NAMALWA (cell line): Measurements from ENCODE around the gene NYAP2.
A peak's percentile ranks its signal among the peaks of the same experiment; 100 is the strongest.

Experiments used
- DNase-seq: peaks from one replicate; pipeline ENCODE4 v3.0.0-alpha.2; 2015; ENCODE audit warnings: low spot score

NYAP2 gene

DNA sequence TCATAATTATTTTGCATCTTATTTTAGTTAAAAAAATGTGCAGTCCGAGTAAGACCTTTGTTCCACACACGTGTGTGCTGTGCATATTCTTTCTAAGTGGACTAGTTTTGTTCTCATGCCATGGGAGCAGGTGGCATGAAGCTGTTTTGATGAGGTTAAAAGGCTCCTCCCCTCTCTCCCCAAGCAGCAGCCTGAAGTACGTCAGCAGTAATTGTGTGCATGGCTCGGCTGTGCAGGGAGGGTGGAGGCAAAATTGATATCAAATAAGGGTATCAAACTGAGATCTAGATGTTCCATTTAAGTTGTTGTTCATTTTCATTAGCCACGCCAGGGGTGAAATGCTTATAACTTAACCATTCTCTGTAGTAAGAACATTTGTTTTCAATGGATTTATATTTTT, at the start of gene NYAP2:
Gene NYAP2 (plus strand): TSS at position 207 of the 400 bp plus-strand sequence. CDS start 9,171 bp downstream, outside the sequence.
- DNase-seq: no peak

DNA sequence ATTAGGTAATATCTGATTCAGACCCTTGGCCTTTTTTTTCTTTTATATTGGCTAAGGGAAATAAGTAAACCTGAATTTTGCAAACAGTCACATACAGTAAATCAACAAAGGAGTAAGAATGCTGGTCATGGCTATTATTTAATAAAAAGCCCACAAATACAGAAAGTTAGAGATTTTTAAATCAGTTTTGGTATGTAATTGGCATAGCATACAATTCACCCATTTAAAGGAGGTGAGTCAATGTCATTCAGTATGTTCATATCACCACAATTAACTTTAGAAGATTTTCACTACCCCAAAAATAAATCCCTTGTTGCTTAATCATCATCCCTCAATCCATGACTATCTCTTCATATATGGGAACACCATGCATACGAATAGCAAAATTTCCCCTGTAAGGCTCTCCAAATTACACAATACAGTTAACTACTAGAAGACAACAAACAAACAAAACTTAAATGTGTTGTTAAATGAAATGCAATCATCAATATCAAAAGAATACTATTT, 45.9 kb upstream of the NYAP2 start:
- DNase-seq: no peak

DNA sequence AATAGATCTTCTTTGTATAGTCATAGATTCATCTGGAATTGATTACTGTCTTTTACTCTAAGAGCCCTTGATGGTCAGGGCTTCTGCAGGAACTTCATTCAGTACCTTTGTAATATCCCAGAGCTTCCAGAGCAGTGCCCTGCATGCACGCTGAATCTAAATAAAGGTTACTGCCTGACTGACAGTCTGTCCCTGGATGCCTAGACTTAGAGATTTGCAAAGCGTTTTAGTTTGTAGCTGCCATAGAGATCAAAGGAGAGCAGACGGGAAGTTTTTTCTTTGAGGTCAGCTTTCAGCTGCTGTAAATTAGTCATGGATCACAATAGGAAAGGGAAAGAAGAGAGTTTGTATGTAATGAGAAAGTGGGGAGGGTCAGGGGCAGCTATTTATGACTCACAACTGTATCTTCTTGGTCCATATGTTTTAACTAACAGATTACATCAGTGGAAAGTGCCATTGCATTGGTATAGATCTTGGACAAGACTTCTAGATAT, 45.2 kb upstream of the NYAP2 start:
- no peak for DNase-seq

DNA sequence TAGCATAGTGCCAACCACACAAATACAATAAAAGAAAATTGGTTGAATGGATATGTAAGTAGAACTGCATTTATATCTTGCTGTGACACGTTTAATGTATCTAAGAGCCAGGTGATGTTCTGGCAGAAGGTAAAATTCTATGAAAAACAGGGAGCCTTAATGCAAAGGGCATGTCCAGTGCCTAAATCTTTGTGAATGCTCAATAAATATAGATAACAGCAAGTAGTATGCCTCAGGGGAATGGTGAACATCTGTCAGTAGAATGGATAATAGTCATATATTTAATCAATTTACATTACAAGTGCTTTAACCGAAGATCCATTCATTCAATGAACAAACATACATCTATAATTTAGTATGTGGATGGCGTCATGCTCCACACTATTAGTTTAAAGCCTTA, 43.7 kb upstream of the NYAP2 start:
- DNase-seq: no peak

DNA sequence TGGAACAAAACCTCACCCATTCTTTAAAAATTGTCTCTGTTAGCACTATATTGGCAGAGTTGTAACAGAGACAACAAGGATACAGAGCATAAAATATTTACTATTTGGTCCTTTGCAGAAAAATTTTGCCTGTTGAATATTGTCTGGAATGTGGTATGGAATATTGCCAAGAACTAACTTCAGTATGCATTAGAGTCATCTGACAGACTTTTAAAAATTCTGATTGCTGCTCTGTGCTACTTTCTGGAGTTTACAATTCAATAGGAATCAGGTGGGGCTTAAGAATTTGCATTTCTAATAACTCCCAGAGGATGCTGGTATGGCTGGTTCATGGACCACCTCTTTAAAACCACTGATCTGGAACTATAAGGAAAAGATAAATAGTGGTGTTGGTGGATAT, 32.8 kb upstream of the NYAP2 start:
- DNase-seq: no peak

DNA sequence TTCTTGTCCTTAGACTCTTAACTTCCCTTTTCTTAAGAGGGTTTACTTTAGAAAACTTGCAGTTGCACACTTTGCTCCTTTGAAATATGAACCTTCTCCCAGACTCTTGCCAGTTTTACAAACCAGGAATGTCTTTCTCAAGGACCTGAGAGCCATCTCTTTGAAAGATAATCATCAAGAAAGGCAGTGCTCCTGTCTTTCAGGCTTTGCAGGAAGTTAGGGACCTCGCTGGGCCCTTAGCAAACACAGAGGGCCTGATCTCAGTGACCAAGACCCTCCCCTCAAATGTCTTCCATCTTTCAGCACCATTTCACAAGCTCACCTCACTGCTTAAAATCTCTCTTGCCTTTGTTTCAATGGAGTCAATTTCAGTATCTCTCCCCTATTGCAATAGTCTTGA, 32.0 kb upstream of the NYAP2 start:
- no peak for DNase-seq

DNA sequence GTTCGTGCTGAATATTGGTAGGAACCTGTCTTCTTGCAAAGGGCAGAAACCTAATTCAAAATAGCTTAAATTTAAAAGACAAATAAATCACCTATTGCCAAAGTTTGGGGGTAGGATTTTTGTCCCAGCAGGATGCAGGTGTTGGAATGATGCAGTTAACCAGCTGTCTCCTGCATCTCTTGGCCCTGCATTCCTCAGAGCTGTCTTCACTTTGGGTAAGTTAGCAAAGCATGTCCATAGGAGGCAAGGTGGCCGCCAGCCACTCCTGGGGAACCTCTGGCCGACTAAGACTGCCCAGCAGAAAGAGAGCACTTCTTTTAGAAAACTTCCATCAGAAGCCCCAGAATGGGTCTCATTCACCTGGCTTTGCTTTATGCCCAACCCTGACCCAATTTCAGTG, 20.5 kb upstream of the NYAP2 start:
- DNase-seq: no peak

DNA sequence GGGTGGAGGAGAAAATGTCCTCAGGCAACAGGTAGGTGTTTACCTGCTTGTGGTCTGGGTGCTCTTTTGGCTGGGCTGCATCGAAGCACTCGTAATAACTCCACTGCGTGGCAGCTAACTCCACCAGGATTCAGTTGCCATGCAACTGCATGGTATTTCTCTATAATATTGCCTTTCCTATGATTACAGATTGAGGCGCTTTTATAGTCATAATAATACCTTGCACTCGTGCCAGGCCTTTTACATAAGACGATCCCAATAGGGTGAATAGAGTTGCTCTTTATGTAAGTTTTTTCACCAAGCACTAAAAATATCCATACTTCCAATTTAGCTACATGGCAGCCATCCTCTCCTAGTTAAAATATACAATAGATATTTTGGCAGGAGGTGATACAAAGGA, 19.7 kb upstream of the NYAP2 start:
- no peak for DNase-seq

DNA sequence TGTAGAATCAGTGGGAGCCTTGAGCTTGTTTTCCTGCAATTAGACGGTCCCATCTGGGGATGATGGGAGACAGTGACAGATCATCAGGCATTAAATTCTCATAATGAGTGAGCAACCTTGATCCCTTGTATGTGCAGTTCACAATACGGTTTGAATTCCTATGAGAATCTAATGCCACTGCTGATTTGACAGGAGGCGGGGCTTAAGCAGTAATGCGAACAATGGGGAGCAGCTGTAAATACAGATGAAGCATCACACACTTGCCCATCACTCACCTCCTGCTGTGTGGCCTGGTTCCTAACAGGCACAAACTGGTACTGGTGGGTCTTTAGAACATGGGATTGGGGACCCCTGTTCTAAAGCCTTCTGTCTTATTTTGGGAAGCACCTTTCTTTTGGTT, 17.9 kb upstream of the NYAP2 start:
- DNase-seq: no peak

DNA sequence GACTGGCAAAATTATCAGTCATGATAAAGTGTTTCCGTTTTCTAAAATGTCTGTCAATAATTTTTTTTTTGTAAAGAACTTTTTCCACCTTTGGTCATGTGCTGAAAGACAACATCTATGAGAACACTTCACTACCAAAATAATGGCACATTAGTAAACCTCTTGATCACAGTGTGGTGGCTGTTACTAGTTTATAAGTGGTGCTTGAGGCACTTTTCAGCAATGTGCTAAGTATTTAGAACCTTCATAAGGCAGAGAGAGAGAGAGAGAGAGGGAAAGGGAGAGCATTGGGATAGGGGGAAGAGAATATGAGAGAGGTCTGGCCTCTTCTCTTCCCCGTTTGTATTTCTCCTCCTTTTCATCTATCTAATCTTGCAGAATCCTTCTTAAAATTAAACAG, 1.1 kb upstream of the NYAP2 start:
- DNase-seq: no peak

DNA sequence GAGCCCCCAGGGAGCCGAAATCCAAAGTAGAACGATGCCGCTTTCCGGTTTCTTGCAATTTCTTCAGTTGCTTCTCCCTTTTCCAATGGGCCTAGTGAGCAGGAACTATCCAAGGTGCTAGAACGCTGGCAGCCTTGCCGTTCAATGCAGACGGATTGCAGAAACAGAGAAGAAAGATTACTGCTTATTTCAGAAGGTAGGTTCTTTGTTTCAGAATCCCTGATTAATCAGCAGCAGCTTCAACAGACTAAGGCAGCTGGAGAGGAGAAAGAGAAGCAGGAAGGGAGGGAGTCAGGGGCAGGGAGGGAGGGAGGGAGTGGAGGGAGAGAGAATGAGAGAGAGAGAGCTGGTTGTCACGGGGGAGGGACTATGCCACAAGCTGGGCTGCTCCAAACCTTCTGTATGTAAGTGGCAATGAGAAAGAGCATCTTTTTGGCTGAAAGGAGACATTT, 576 bp downstream of the NYAP2 start:
- DNase-seq: peak; percentile 6

DNA sequence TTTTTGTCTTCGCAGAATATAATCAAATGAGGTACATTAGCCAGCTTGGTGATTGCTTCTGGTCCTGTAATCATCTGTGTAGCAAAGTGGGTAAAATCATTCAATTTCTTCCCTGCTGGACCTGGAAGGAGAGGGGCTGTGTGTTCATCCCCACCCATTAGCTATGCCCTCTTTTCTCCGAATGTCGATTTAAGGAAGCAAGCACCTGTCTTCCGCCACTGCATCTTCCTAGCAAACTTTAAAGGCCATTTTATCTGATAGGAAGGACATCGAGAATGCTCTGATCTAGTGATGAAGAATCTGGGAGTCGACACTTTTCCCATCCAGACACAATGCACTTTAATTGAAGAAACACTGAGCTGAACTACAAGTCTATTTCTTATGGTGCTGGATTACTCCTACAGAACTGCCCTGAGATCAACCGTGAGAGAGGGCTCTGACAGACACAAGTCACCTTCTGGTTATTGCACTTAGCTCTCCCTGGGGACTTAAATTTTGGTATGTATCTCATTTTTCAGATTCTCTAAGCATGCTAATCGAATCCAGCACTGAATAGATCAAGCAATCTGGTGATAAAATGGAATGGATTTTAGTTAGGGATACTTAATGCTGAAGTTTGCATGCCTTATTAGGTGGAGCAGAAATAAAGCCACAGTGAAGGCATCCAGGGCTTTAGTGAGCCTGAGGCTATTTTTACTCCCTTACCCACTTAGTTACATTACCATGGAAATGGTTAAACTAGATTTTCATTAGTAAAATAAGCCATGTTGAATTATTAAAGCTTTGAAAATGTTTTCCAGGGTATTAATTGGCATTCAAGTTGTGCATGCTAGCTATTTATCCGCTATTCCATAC, 1.3 kb downstream of the NYAP2 start:
- DNase-seq: no peak

DNA sequence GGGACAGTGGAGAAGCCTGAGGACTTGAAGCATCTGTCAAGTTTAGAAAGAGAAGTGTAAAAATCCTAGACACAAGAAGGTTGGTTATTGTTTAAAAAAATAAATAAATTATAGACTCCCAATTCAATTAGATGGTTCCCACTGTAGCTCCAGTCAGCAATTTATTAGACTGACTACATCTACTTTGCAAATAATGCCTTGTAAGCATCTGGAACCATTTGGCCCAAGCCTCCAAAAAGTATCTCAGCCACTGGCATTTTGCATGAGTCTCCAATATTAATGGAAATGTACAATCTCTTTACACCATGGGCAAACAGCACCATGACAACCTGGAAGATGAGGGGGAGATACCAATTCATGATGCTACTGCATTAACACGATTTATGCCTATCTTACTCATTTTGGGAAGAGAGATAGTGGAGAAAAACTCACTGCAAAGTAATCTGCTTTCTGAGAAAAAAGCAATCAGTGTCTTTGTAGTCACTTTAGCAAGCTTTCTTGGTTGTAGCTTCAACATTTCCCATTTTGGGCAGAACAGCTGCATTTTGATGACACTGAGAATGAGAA, 2.8 kb downstream of the NYAP2 start:
- DNase-seq: no peak

DNA sequence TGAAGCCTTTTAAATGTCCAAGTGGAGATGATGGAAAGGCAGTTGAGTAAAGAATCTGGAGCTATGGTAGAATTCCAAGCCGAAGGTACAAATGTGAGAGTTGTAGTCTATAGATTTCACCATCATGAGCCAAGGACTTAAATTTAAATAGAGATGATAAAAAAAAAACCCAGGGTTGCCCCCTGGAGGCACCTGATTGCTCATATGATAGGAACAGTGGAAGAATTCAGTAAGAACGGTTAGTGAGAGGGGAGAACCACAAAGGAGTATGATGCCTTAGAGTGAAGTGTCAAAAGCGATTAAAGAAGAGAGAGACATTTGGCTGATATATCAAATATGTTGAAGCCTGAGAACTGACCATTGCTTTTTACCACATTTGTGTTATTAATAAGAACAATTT, 11.9 kb downstream of the NYAP2 start:
- DNase-seq: peak; percentile 28

DNA sequence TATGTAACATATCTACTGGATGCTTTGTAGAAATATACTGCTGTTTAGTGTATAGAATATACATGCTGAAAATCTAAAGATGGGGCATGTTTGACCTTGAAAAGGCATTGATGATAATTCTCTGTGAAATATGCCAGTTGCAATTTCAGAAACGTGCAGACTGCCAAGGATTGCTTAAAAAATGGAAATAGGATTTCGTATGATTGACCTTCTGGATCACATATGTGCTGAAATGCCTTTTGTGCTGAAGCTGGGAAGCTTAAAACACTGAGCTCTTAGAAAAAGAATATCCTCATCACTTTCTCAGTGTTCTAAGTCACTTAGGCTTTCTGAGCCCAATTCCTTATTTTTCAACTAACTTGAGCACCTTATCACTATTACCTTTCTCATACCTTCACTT, 14.3 kb downstream of the NYAP2 start:
- DNase-seq: no peak

DNA sequence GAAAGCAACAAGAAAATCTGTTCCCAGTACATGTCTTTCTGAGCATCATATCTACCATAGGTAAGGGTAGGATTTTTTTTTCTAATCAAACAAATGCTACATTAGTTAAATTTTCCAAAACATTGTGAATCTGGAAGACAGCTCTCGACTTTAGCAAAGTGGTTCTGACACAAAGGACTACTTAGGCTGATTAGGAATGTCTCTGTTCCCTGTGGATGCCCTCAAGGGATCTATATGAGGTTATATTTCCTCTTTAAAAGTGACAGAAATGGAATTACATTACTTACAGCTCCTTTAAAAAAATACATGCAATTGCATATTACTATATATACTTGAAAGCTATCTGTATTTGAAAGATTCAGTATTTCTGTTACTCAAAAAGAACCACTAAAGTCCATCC, 15.4 kb downstream of the NYAP2 start:
- DNase-seq: no peak

DNA sequence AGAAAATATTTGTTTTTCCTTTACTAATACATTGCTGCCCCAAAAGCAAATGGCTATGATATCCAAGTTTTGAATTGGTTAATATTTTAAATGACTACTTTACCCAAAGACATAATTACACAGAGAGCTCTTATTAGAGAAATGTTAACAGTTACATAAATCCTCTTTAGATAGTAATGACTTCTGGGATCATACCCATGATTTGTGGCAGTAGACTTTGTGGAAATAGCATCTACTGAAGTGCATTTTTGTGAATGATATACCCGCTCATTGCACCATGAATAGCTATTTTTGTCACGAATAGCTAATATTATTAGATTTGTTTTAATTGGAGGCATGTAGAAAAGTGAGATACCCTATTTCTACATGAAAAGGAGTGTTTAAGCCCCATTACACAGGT, 15.8 kb downstream of the NYAP2 start:
- no peak for DNase-seq

DNA sequence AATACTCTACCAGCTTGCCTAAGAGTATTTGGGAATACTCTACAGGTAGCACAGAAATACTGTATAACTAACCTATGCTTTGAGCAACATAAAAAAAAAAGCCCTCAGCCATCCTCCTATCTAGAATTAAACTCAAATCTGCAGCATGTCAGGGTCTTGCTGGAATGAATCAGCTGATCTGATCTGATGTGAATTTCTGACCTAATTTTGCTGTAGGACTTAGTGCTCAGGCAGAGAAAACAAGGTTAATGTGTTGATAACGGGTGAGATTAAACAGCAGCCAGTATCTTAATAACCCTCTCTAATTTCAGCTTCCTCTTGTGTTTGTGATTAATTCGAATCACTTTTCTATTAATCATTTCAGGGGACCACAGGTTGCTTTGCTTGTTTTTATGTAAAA, 16.3 kb downstream of the NYAP2 start:
- no peak for DNase-seq

DNA sequence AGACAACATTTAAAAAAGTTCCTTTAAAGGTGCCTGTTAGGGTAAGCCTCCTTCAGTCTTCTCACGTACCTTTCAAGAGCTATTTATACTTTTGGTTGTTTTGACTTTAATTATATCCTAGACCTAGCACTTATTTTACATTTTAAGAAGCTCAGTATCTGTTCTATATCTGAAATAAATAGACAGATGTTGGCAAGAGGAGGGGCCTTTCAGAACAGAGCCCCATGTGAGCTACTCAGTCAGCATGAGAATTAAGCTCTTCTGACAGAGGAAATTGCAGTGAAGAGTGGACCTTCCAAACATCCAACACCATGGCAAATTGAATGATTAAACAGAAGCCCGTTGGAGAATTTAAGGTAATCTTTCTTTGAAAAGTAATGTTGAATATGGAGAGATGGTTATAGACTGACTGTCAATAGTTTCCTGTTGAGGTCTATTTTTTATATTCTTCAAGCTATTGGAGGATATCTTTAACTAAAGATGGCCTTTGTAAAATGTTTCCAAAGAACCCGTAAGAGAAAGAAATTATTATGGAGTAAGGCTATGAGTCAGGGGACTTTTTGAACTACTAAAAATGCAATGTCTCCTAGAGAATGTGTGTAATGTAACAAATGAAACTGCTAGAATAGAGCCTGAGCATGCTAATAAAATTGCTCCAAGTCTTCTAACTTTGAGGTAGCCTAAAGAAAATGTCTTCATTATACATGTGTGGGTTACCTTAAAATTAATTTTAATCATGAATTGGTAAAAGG, 17.3 kb downstream of the NYAP2 start:
- DNase-seq: no peak

DNA sequence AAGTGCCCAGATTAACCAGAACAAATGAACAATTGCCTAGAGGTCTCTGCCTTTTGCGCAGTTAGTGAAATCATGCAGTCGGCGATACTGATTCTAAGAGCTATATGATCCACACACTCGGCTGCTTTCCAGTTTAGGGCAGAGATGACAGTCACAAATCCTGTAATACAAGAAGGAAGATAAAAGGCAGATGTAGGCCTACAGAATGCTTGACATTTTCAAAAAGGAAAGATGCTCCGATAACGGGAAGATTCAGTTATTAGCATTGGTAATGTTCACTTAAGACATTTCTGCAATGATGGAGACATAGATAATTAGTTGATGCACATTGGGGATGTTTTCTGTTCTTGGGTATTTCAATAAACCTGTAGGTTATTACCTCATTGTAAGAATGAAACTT, 19.5 kb downstream of the NYAP2 start:
- DNase-seq: no peak

DNA sequence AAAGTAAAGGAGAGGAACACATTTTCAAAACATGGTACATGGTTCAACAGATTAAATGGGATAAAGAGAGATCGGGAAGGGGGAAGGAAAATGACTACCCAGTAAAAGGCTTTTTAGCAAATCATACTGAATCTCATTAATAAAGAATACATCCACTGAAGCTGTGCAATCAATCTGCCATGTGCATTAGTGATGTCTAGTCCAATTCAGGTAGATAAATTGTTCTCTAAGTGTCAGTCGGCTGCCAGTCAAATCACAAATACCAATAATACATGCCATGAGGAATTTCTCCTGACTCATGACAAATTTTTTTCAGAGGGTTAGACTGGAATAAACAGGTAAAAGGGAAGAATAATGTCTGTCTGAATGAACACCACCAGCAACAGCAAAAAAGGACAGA, 22.6 kb downstream of the NYAP2 start:
- DNase-seq: no peak

DNA sequence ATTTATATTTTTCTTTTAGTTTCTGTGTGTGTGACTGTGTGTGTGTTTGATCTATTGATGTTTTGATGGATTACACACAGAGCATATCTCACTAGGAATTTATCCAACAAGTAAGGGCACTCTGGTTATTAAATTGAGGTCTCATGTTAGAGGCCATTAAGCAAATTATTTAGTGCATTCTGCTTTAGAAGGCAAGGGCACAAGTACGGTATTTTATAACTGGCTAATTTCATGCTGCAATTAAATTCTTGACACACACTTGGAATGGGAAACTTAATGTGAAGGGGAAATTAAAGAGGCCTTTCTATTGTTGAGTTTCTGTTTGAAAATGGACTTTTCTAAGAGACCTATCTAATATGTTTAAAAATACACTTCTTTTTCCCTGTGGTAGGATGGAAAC, 25.8 kb downstream of the NYAP2 start:
- DNase-seq: no peak

DNA sequence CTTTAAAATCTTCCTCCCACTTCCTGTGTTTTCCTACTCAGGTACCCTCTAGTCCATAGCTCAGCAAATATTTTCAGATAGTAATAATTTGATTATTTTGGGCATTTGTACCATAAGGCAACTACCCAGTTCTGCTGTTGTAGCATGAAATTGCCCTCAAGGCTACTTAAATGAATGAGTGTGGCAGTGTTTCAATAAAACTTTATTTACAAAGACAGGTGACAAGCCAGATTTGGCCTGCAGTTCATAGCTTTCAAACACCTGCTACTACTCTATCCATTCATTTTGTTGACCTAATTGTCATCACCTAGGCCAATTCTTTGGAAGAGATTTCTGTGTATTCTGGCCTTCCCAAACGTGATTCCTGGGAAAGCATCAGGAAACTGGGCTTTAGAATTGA, 28.9 kb downstream of the NYAP2 start:
- peak; percentile 9 for DNase-seq
